Mucosa of rectum (tissue), 2 donors: Measurements from ENCODE around the gene KIF16B.
"Not testable (repeated sequence)": the region's sequence is repeated elsewhere in the genome, so short reads cannot be mapped to it uniquely, and the experiment has no call there.

ENCODE experiments used
- H3K27ac ChIP-seq, 2 donors: one replicate each; pipeline ENCODE4 v1.7.0; 2013; ENCODE audit warnings: inconsistent platforms in 2 of 2, low read depth in 2 of 2, low read length in 2 of 2
- H3K27me3 ChIP-seq, 2 donors: one replicate each; pipeline ENCODE4 v1.7.0; 2013; ENCODE audit warnings: low read length in 2 of 2; ENCODE audit not compliant: control insufficient read depth in 2 of 2, insufficient read depth in 2 of 2
- H3K36me3 ChIP-seq, 2 donors: one replicate each; pipeline ENCODE4 v1.7.0; 2013; ENCODE audit warnings: low read length in 2 of 2; ENCODE audit not compliant: control insufficient read depth in 2 of 2, insufficient read depth in 2 of 2
- H3K4me1 ChIP-seq, 2 donors: one replicate each; pipeline ENCODE4 v1.7.0; 2013; ENCODE audit warnings: low read length in 2 of 2, mild to moderate bottlenecking in 1 of 2; ENCODE audit not compliant: control insufficient read depth in 2 of 2, insufficient read depth in 2 of 2
- H3K4me3 ChIP-seq, 2 donors: one replicate each; pipeline ENCODE4 v1.7.0; 2013; ENCODE audit warnings: low read length in 2 of 2
- H3K9ac ChIP-seq, 2 donors: one replicate each; pipeline ENCODE4 v1.7.0; 2013; ENCODE audit warnings: low read length in 2 of 2, low read depth in 1 of 2, mild to moderate bottlenecking in 1 of 2
- H3K9me3 ChIP-seq, 2 donors: one replicate each; pipeline ENCODE4 v1.7.0; 2013; ENCODE audit warnings: low read length in 2 of 2; ENCODE audit not compliant: control insufficient read depth in 2 of 2
- donor health status: healthy.
- donor health status: Normal muscosa, but diverticular disease.

KIF16B gene

GRCh38 chr20:16265334-16265733 lies 307.9 kb downstream of the KIF16B start:
- H3K27me3 ChIP-seq: no peaks in the 10 kb centered on the region
- H3K4me3 ChIP-seq: no peak overlapping the region
- no peak overlapping the region for H3K9ac ChIP-seq
- no peak overlapping the region for H3K27ac ChIP-seq
- H3K4me1 ChIP-seq: no peaks in the 10 kb centered on the region
- no peaks in the 10 kb centered on the region for H3K9me3 ChIP-seq
- peaks cover 0 to 4% of the 10 kb centered on the region in 2 donors for H3K36me3 ChIP-seq

GRCh38 chr20:16263582-16263981 lies 309.7 kb downstream of the KIF16B start:
- no peak overlapping the region for H3K27ac ChIP-seq
- no peak overlapping the region for H3K4me3 ChIP-seq
- no peaks in the 10 kb centered on the region for H3K27me3 ChIP-seq
- H3K36me3 ChIP-seq: no peaks in the 10 kb centered on the region
- H3K9me3 ChIP-seq: no peaks in the 10 kb centered on the region
- H3K4me1 ChIP-seq: no peaks in the 10 kb centered on the region
- no peak overlapping the region for H3K9ac ChIP-seq

DNA sequence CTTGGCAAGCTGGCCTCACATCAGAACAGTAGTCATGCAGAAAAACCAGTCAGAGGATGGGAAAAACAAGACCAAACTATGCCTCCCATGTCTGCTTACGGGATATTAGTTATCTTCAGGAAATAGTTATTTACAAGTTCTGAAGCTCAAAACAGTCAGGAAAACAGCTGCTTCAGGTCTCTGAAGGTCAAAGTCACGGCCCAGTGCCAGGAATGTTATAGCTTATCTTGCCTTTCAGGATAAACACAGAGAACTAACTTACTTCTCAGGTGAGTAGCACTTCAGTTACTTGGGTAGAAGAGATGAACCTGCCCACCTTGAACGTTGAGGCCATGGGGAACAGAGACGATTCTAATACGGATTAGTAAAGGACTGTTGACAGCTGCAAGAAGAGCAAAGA lies 310.7 kb downstream of the KIF16B start:
- no peaks in the 10 kb centered on the region for H3K9me3 ChIP-seq
- no peak overlapping the region for H3K4me3 ChIP-seq
- H3K27ac ChIP-seq: no peak overlapping the region
- H3K4me1 ChIP-seq: no peaks in the 10 kb centered on the region
- H3K27me3 ChIP-seq: no peaks in the 10 kb centered on the region
- no peaks in the 10 kb centered on the region for H3K36me3 ChIP-seq
- no peak overlapping the region for H3K9ac ChIP-seq

DNA sequence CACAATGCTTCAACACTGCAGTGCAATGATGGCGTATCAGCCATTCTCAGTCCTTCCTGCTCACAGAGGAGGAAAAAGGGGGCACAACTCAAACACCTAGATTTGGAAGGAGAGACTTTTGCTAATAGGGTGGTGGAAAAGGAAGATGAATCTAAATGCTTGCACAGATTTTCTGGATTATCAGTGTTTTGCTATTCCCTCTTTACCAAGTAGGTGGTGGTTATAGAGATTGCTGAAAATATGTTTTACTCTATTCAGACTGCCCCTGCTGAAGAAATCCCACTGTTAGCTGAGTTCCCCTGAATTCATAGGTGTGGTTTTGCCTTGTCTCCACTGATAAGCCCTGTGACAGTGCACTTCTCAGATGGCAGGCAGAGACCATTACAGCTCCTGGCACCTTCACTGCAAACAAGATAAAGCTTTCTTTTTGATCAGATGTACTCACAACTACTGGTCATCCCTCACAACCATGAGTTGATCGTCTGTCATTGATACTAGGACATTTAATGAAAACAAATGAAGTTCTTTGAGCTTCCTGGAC lies 311.4 kb downstream of the KIF16B start:
- Histone ChIP-seq H3K4me1 (no peaks in the 10 kb centered on the region), H3K36me3 (no peaks in the 10 kb centered on the region), H3K4me3 (no peak overlapping the region), H3K9ac (no peak overlapping the region), H3K27ac (no peak overlapping the region), H3K9me3 (no peaks in the 10 kb centered on the region), H3K27me3 (no peaks in the 10 kb centered on the region)

DNA sequence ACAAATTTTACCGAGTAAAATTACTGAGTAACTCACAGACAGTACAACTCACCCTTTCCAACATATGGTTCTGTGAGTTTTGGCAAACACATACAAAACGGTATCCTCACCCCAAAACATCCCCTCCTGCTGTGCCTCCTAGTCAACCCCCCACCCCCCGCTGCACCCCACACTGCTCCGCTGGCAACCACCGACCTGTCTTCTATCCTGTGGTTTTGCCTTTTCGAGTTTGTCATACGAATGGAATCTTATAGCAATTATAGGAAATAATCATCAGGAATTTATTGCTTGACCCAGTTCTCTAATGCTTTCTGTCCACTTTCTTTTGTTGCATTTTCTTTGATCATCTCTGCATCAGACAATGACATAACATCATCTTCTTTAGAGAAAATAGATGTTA lies 312.3 kb downstream of the KIF16B start:
- no peaks in the 10 kb centered on the region for H3K27me3 ChIP-seq
- no peak overlapping the region for H3K27ac ChIP-seq
- H3K4me3 ChIP-seq: no peak overlapping the region
- H3K4me1 ChIP-seq: no peaks in the 10 kb centered on the region
- no peak overlapping the region for H3K9ac ChIP-seq
- H3K9me3 ChIP-seq: no peaks in the 10 kb centered on the region
- H3K36me3 ChIP-seq: no peaks in the 10 kb centered on the region

DNA sequence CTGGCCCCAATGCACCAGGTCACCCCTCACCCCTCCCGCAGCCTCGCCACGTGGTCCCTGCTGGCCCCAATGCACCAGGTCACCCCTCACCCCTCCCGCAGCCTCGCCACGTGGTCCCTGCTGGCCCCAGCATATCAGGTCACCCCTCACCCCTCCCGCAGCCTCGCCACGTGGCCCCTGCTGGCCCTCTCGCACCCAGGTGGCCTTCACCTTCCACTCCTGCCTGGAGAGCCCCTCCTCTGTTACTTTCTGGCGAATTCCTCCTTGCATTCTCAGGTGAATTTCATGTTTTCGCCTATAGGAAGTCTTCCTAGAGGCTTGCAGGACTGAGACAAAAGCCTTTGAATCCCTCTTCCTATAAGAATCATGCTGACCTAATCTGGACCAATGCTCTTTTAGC lies 313.1 kb downstream of the KIF16B start:
- not testable (repeated sequence) for H3K36me3 ChIP-seq, H3K9ac ChIP-seq, H3K27me3 ChIP-seq, H3K27ac ChIP-seq, H3K9me3 ChIP-seq, H3K4me1 ChIP-seq, H3K4me3 ChIP-seq

DNA sequence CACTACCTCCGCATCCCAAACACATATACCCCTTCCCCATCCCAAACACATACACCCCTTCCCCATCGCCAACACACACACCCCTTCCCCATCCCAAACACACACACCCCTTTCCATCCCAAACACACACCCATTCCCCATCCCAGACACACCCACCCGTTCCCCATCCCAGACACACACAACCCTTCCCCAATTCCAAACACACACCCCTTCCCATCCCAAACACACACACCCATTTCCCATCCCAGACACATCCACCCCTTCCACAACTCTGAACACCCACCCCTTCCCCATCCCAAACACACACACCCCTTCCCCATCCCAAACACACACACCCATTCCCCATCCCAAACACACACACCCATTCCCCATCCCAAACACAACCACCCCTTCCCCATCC lies 314.5 kb downstream of the KIF16B start:
- Histone ChIP-seq H3K27me3 (no peaks in the 10 kb centered on the region), H3K27ac (no peak overlapping the region), H3K4me3 (no peak overlapping the region), H3K36me3 (no peaks in the 10 kb centered on the region), H3K4me1 (no peaks in the 10 kb centered on the region), H3K9me3 (no peaks in the 10 kb centered on the region), H3K9ac (no peak overlapping the region)

- H3K9ac ChIP-seq: no peak overlapping the region
- no peaks in the 10 kb centered on the region for H3K27me3 ChIP-seq
- no peaks in the 10 kb centered on the region for H3K9me3 ChIP-seq
- no peak overlapping the region for H3K27ac ChIP-seq
- H3K4me1 ChIP-seq: no peaks in the 10 kb centered on the region
- no peaks in the 10 kb centered on the region for H3K36me3 ChIP-seq
- no peak overlapping the region for H3K4me3 ChIP-seq
Measured at GRCh38 chr20:16257813-16258430, 315.3 kb downstream of the KIF16B start.

DNA sequence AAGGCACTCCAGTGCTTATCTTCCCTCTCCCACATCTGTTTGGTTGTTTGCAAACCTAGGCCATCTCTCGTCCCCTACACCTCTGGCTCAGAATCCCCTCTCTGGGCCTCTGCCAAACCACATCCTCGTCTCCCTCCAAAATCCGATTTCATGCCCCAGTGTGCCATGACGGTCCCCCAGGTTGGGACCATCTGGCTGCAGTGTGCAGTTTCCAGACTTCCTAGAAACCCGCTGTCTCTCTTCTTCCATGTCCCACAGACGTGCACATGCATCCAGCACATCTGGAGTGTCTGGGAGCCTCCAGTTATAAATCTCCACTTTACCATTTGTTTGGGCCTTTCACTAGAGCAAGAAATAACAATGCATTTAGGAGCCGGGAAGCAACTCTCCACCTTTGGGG lies 316.2 kb downstream of the KIF16B start:
- no peaks in the 10 kb centered on the region for H3K9me3 ChIP-seq
- H3K27ac ChIP-seq: no peak overlapping the region
- no peaks in the 10 kb centered on the region for H3K27me3 ChIP-seq
- no peaks in the 10 kb centered on the region for H3K4me1 ChIP-seq
- H3K4me3 ChIP-seq: no peak overlapping the region
- H3K36me3 ChIP-seq: no peaks in the 10 kb centered on the region
- H3K9ac ChIP-seq: no peak overlapping the region

- H3K27ac ChIP-seq: no peak overlapping the region
- no peak overlapping the region for H3K4me3 ChIP-seq
- H3K27me3 ChIP-seq: no peaks in the 10 kb centered on the region
- no peak overlapping the region for H3K9ac ChIP-seq
- no peaks in the 10 kb centered on the region for H3K4me1 ChIP-seq
- no peaks in the 10 kb centered on the region for H3K9me3 ChIP-seq
- H3K36me3 ChIP-seq: no peaks in the 10 kb centered on the region
Measured at GRCh38 chr20:16246870-16247269, 326.4 kb downstream of the KIF16B start.

DNA sequence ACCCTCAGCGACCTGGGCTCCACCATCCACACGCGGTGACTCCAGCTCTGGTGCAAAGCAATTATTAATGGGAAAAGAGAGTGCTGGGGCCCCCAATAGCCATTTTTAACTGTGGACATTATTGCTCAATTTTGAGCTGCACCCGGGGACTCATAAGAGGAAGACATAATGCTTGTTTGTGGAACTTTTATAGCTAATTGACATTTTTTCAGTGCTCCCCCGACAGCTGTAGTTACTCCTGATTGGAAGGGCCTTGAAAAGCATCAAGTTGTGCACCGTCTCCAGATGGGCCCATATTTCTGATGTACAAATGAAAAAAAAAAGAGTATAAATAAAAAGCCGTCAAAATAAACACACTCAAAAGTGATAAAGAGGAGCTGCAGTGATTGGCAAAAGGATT lies 327.0 kb downstream of the KIF16B start:
- no peak overlapping the region for H3K9ac ChIP-seq
- H3K27ac ChIP-seq: no peak overlapping the region
- H3K27me3 ChIP-seq: no peaks in the 10 kb centered on the region
- no peak overlapping the region for H3K4me3 ChIP-seq
- no peaks in the 10 kb centered on the region for H3K4me1 ChIP-seq
- no peaks in the 10 kb centered on the region for H3K36me3 ChIP-seq
- H3K9me3 ChIP-seq: no peaks in the 10 kb centered on the region
